ENCODE results near the gene IL18R1.

DNA sequence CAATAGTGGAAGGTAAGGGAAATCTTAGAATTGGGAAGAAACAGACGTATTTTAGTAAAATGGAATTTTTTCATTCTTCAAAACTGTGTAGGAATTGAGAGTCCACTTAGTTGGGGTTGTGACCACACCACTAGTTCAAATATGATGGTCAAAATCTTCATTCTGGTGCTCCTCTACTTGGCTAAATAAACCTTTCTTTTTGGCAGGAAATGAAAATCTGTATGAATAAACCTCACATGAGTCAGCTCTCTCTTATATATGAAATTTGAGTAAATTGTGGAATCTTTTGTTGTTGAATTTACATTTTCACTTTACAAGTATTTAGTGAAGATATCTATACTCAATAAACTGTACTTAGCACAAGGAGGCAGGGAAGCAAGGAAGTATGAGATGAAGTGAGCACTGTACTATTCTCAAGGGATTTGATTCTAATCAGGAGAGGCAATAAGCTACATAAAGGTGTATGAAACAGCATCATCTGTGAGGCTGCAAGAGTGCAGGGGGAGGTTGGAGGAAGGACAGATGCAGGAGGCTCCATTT lies 20.5 kb downstream of the IL18R1 start:
- no peak for TF ChIP-seq POLR2A (IDR thresholded peaks at IDR 0.05; ENCODE audit: extremely low read depth, insufficient read length)
- TF ChIP-seq, protein P1, sequence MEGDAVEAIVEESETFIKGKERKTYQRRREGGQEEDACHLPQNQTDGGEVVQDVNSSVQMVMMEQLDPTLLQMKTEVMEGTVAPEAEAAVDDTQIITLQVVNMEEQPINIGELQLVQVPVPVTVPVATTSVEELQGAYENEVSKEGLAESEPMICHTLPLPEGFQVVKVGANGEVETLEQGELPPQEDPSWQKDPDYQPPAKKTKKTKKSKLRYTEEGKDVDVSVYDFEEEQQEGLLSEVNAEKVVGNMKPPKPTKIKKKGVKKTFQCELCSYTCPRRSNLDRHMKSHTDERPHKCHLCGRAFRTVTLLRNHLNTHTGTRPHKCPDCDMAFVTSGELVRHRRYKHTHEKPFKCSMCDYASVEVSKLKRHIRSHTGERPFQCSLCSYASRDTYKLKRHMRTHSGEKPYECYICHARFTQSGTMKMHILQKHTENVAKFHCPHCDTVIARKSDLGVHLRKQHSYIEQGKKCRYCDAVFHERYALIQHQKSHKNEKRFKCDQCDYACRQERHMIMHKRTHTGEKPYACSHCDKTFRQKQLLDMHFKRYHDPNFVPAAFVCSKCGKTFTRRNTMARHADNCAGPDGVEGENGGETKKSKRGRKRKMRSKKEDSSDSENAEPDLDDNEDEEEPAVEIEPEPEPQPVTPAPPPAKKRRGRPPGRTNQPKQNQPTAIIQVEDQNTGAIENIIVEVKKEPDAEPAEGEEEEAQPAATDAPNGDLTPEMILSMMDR (IDR thresholded peaks at IDR 0.05; ENCODE audit: low read depth, low read length): no peak
